Fibroblast of lung (primary cell): Measurements from ENCODE around the gene HIVEP3.

Source experiments
- EZH2 ChIP-seq: IDR thresholded peaks from 2 replicates; pipeline ENCODE4 v1.5.1; 2012; ENCODE audit warnings: low read length, control low read depth, mild to moderate bottlenecking; ENCODE audit errors: missing control alignments
- TF ChIP-seq, protein P1 (sequence below), 2 donors: IDR thresholded peaks in 1 of 2; conservative IDR thresholded peaks in 1 of 2; 1 replicate in 1 of 2; 2 replicates in 1 of 2; pipeline ENCODE4 v1.5.1; 2011 to 2012; ENCODE audit warnings: low read length in 2 of 2, control low read depth in 1 of 2, inconsistent platforms in 1 of 2, low read depth in 1 of 2, mild to moderate bottlenecking in 1 of 2

DNA sequence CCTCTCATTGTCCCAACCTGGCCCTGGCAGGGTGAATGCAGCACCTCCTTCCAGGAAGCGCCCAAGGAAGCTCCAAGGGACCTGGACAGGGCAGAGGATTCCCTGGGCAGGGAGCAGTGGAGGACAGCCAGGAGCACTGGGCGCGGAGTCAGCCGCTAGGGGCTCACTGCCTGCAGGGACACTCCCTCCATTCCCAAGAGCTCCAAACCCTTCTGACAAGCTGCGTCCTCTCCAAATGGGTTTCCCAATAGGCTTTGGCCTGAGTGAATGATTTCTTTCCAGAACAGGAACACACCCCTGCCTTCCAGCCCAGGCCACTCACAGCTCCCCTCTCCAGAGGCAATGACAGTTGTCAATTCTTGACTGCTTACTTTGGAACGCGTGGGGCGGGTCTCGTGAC, 305.8 kb downstream of the HIVEP3 start:
- TF ChIP-seq, protein P1, sequence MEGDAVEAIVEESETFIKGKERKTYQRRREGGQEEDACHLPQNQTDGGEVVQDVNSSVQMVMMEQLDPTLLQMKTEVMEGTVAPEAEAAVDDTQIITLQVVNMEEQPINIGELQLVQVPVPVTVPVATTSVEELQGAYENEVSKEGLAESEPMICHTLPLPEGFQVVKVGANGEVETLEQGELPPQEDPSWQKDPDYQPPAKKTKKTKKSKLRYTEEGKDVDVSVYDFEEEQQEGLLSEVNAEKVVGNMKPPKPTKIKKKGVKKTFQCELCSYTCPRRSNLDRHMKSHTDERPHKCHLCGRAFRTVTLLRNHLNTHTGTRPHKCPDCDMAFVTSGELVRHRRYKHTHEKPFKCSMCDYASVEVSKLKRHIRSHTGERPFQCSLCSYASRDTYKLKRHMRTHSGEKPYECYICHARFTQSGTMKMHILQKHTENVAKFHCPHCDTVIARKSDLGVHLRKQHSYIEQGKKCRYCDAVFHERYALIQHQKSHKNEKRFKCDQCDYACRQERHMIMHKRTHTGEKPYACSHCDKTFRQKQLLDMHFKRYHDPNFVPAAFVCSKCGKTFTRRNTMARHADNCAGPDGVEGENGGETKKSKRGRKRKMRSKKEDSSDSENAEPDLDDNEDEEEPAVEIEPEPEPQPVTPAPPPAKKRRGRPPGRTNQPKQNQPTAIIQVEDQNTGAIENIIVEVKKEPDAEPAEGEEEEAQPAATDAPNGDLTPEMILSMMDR (conservative IDR thresholded peaks at IDR 0.05 in 1 of 2, IDR thresholded peaks at IDR 0.05 in 1 of 2; ENCODE audit: low read depth in 1 of 2, low read length in 2 of 2), result no peak
- TF ChIP-seq EZH2, result no peak
